ENCODE results near the gene MRPS21.

- TF ChIP-seq POLR2A (IDR thresholded peaks at IDR 0.05; ENCODE audit: low read length) (no peak), GATA1 (IDR thresholded peaks at IDR 0.05; ENCODE audit: low read depth, low read length) (no peak)
These were observed 5.3 kb upstream of the MRPS21 start for GRCh38 chr1:150288382-150288781.

All from erythroblast (primary cell).